ENCODE results near the gene TERT.
"Not testable (repeated sequence)": the region's sequence is repeated elsewhere in the genome, so short reads cannot be mapped to it uniquely, and the experiment has no call there.

The TERT gene

GRCh38 chr5:1334831-1335539, 40.1 kb upstream of the TERT start:
- H3K4me3 ChIP-seq (ENCODE audit: low read depth, low read length): no peak overlapping the region
- TF ChIP-seq, protein P1, sequence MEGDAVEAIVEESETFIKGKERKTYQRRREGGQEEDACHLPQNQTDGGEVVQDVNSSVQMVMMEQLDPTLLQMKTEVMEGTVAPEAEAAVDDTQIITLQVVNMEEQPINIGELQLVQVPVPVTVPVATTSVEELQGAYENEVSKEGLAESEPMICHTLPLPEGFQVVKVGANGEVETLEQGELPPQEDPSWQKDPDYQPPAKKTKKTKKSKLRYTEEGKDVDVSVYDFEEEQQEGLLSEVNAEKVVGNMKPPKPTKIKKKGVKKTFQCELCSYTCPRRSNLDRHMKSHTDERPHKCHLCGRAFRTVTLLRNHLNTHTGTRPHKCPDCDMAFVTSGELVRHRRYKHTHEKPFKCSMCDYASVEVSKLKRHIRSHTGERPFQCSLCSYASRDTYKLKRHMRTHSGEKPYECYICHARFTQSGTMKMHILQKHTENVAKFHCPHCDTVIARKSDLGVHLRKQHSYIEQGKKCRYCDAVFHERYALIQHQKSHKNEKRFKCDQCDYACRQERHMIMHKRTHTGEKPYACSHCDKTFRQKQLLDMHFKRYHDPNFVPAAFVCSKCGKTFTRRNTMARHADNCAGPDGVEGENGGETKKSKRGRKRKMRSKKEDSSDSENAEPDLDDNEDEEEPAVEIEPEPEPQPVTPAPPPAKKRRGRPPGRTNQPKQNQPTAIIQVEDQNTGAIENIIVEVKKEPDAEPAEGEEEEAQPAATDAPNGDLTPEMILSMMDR (IDR thresholded peaks at IDR 0.05; ENCODE audit: low read depth, low read length, missing control alignments): no peak
- DNase-seq (ENCODE audit: low read depth): no peak

DNA sequence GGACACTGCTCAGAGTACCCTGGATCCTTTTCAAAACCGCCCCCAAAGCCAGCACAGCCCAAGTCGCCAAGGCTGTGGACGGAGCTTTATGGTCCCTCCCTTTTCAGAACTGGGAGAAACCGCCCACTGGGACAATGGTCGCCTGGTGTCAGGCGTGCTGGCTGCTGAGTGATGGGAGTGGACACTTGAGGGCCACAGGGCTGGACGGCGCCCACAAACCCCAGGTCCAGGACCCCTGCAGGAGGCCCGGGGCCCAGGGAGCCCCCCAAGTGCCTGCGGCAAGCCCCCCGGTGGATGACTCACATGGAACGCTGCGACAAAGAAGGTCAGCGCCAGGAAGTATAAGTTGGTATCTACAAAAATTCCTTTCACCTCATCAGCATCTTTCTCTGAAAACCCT, 39.1 kb upstream of the TERT start:
- H3K4me3 ChIP-seq (ENCODE audit: low read depth, low read length): no peak overlapping the region
- TF ChIP-seq, protein P1 (IDR thresholded peaks at IDR 0.05; ENCODE audit: low read depth, low read length, missing control alignments): no peak
- DNase-seq (ENCODE audit: low read depth): no peak

GRCh38 chr5:1333286-1333685, 38.4 kb upstream of the TERT start:
- DNase-seq (ENCODE audit: low read depth); H3K4me3 ChIP-seq (ENCODE audit: low read depth, low read length): not testable (repeated sequence)

DNA sequence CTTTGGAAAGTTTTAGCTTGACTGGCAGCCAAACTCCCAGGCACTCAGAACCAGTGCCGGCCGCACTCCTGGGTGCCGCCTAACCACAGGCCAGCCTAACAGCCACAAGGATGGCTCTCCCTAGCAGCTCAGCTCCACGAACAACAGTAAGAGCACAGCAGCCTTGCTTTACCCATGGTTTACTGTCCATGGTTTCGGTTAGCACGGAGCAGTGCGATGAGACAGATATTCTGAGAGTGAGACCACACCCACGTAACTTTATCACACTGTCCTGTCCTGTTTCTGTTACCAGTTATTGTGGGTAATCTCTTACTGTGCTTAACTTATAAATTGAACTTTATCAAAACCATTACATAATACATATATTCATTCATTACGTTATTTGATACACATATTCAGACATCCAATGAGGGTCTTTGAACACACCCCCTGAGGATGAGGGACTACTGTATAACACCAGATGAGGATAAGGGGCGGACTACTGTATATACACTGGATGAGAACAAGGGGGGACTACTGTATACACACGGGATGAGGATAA, 37.7 kb upstream of the TERT start:
- DNase-seq (ENCODE audit: low read depth): no peak
- TF ChIP-seq, protein P1 (IDR thresholded peaks at IDR 0.05; ENCODE audit: low read depth, low read length, missing control alignments): no peak
- no peak overlapping the region for H3K4me3 ChIP-seq (ENCODE audit: low read depth, low read length)

- no peak overlapping the region for H3K4me3 ChIP-seq (ENCODE audit: low read depth, low read length)
- TF ChIP-seq, protein P1 (IDR thresholded peaks at IDR 0.05; ENCODE audit: low read depth, low read length, missing control alignments): no peak
- DNase-seq (ENCODE audit: low read depth): no peak
These were observed 37.1 kb upstream of the TERT start for GRCh38 chr5:1331861-1332405.

DNA sequence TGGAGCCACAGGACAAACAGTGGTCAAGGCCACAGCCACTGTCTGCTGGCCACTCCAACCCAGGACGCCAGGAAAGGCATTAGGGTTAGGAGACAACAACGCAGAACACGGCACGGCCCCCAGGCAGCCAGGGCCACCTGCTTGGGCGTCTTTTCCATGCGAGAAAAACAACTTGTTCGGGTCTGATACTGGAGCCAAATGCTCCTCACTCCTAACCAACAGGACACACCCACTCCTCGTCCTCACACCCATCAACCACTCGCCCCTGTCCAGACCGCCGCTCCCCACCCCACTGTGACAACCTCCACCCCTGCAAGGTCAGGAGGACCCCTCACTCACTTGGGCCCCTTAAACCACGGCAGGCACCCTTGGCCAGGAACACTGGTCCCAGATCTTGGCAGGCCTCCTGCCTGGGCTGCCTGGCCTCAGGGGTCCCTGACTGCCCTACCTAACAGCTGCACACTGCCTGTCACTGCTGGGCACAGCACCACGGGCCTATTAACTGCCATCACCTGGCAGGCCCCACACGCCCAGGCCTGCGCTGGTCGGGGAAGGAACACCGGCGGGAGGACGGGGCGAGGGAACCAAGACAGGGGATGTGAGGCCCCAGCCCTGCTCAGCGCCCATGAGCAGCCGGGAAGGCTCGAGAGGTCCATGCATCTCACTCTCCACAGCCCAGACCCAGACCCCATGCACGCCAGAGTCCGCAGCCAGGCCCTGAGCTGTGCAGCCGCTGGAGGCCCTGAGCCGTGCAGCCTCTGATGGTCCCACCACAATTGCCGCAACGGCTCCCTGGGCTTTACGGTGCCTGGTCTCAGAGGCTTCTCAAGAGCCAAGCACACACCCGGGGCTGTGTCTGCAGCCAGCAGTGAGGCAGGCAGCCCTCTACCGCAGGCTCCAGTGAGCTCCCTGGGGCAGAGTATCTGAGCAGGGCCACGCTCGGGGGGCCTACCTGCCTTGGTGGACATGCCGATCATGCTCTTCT, 36.3 kb upstream of the TERT start:
- no peak for DNase-seq (ENCODE audit: low read depth)
- TF ChIP-seq, protein P1 (IDR thresholded peaks at IDR 0.05; ENCODE audit: low read depth, low read length, missing control alignments): no peak

More for the DNA sequence above, 36.3 kb upstream of the TERT start:
- no peak overlapping the region for H3K4me3 ChIP-seq (ENCODE audit: low read depth, low read length)

Measured in GM12864 (cell line).